T-cell (primary cell): ENCODE results near the gene PSAP. TPM values are rescaled to one million over a fixed set of nuclear protein-coding genes. Genes with fewer than 3 reads are reported as not detected.

Experiments used
- ATAC-seq, 4 experiments: fragments of 200-7000 bp in 3 of 4; fragments of 150-1000 bp in 1 of 4; cut with Tn5 transposase; replicated peaks in 1 of 4; 1 replicate in 3 of 4; 2 replicates in 1 of 4; pipeline ENCODE4 v1.10.0; 2021; ENCODE audit warnings: moderate library complexity in 3 of 4, mild to moderate bottlenecking in 2 of 4, moderate number of reproducible peaks in 1 of 4
- CTCF ChIA-PET, 2 donors: fragments of 300-600 bp; sonication (Branson Sonifier 250); formaldehyde crosslinking; loops; one replicate each; lab custom pipeline; 2022; ENCODE audit warnings: antibody characterized with exemption in 2 of 2; lab: Charles Lee
- POLR2A ChIA-PET, 2 donors: fragments of 300-600 bp; sonication (Branson Sonifier 250); formaldehyde crosslinking; loops; one replicate each; lab custom pipeline; 2022; ENCODE audit warnings: antibody characterized with exemption in 2 of 2; lab: Charles Lee
- DNase-seq, 35 experiments: peaks; one replicate each; pipeline versions ENCODE4 v3.0.0 to v3.0.0-alpha.2; 2013 to 2023
- H3K27ac ChIP-seq: one replicate; pipeline ENCODE4 v1.5.1; 2013; ENCODE audit warnings: low read length
- H3K27me3 ChIP-seq, 2 experiments: replicated peaks in 1 of 2; 1 replicate in 1 of 2; 2 replicates in 1 of 2; pipeline versions ENCODE4 v1.6.1 to v1.7.0; 2013; ENCODE audit warnings: low read length in 1 of 2, mixed read lengths in 1 of 2; ENCODE audit not compliant: control insufficient read depth in 2 of 2, insufficient read depth in 2 of 2; ENCODE audit errors: extremely low read depth in 1 of 2
- H3K36me3 ChIP-seq, 2 donors: 1 replicate in 1 of 2; 2 replicates in 1 of 2; pipeline versions ENCODE4 v1.6.1 to v1.7.0; 2013; ENCODE audit warnings: low read length in 1 of 2; ENCODE audit not compliant: control insufficient read depth in 2 of 2, insufficient read depth in 1 of 2; ENCODE audit errors: extremely low read depth in 1 of 2
- H3K4me1 ChIP-seq, 2 experiments: 1 replicate in 1 of 2; 2 replicates in 1 of 2; pipeline versions ENCODE4 v1.6.1 to v1.7.0; 2013; ENCODE audit warnings: low read length in 2 of 2, mixed read lengths in 1 of 2; ENCODE audit not compliant: insufficient read depth in 2 of 2, control insufficient read depth in 1 of 2; ENCODE audit errors: extremely low read depth in 1 of 2
- H3K4me3 ChIP-seq, 2 donors: 1 replicate in 1 of 2; 2 replicates in 1 of 2; pipeline versions ENCODE4 v1.5.1 to v1.7.0; 2013; ENCODE audit warnings: mild to moderate bottlenecking in 2 of 2, low read length in 1 of 2, moderate library complexity in 1 of 2; ENCODE audit not compliant: control insufficient read depth in 1 of 2; ENCODE audit errors: extremely low read depth in 1 of 2
- H3K9me3 ChIP-seq: 2 replicates; pipeline ENCODE4 v1.7.0; 2013
- H3K27ac Mint-ChIP-seq, 2 donors: one replicate each; pipeline ENCODE4 v1.8.0; 2020 to 2021; ENCODE audit warnings: mild to moderate bottlenecking in 2 of 2, mixed read lengths in 2 of 2
- H3K27me3 Mint-ChIP-seq, 2 donors: one replicate each; pipeline ENCODE4 v1.8.0; 2021 to 2022; ENCODE audit warnings: mixed read lengths in 2 of 2
- H3K36me3 Mint-ChIP-seq: one replicate; pipeline ENCODE4 v1.8.0; 2021; ENCODE audit warnings: mixed read lengths
- H3K4me1 Mint-ChIP-seq, 3 donors: one replicate each; pipeline ENCODE4 v1.8.0; 2020 to 2022; ENCODE audit warnings: mixed read lengths in 3 of 3, mild to moderate bottlenecking in 1 of 3
- H3K4me3 Mint-ChIP-seq, 3 donors: one replicate each; pipeline ENCODE4 v1.8.0; 2020 to 2022; ENCODE audit warnings: mild to moderate bottlenecking in 3 of 3, mixed read lengths in 3 of 3, moderate library complexity in 3 of 3
- H3K9me3 Mint-ChIP-seq, 3 donors: one replicate each; pipeline ENCODE4 v1.8.0; 2020 to 2022; ENCODE audit warnings: mixed read lengths in 3 of 3
- WGBS: methylation state at CpG from one replicate; pipeline ENCODE4 v1.1.5; 2013; ENCODE audit warnings: missing lambda C conversion rate; ENCODE audit not compliant: insufficient coverage; 5-methylcytosine and 5-hydroxymethylcytosine counted together
- total RNA-seq, 35 experiments: library from RNA in 6 of 35; stranded (reverse) in 6 of 35; fragments of 120-200 nt in 1 of 35; gene quantifications; one replicate each; pipeline versions ENCODE4 v1.2.1 to v1.2.4 and lab custom pipeline; 2013 to 2026

PSAP gene
- total RNA-seq, 5 donors from 2014 or later (not counting 1 experiment from before 2014, with no cell fraction given): 155 to 208 (median 190) TPM

- 81% methylated on average over 9 of the region's 18 CpGs for WGBS
- Histone ChIP-seq H3K36me3 (no peaks in the 10 kb centered on the region), H3K4me3 (no peak overlapping the region), H3K27me3 (no peaks in the 10 kb centered on the region), H3K4me1 (peaks cover 0 to 3% of the 10 kb centered on the region in 2 experiments), H3K27ac (no peak overlapping the region), H3K9me3 (no peaks in the 10 kb centered on the region)
- Mint-ChIP-seq H3K9me3 (no peaks in the 10 kb centered on the region), H3K4me1 (no peaks in the 10 kb centered on the region), H3K36me3 (peaks cover 4% of the 10 kb centered on the region), H3K27ac (no peak overlapping the region), H3K4me3 (no peak overlapping the region), H3K27me3 (no peaks in the 10 kb centered on the region)
- DNase-seq (no peak), ATAC-seq (no peak)
- ChIA-PET POLR2A (no interaction called here), CTCF (no interaction called here)
Measured at GRCh38 chr10:71802715-71803488, 48.1 kb downstream of the PSAP start.

GRCh38 chr10:71802235-71802634 is 48.8 kb downstream of the PSAP start:
- H3K9me3 Mint-ChIP-seq: no peaks in the 10 kb centered on the region
- Histone ChIP-seq H3K4me1 (peaks cover 0 to 9% of the 10 kb centered on the region in 2 experiments), H3K9me3 (no peaks in the 10 kb centered on the region), H3K36me3 (no peaks in the 10 kb centered on the region), H3K4me3 (no peak overlapping the region), H3K27me3 (no peaks in the 10 kb centered on the region), H3K27ac (no peak overlapping the region)
- CTCF ChIA-PET: no interaction called here
- DNase-seq: no peak
- no peak overlapping the region for H3K27ac Mint-ChIP-seq
- 96% methylated on average over 6 of the region's 6 CpGs for WGBS
- no peak for ATAC-seq
- H3K4me1 Mint-ChIP-seq: peaks cover 5 to 6% (median 6%) of the 10 kb centered on the region in 3 donors
- peaks cover 4% of the 10 kb centered on the region for H3K36me3 Mint-ChIP-seq
- no peak overlapping the region for H3K4me3 Mint-ChIP-seq
- POLR2A ChIA-PET: no interaction called here
- no peaks in the 10 kb centered on the region for H3K27me3 Mint-ChIP-seq

- POLR2A ChIA-PET: no interaction called here
- WGBS: 76% methylated on average over 5 of the region's 9 CpGs
- H3K9me3 ChIP-seq: no peaks in the 10 kb centered on the region
- H3K4me1 Mint-ChIP-seq: peaks cover 10 to 14% (median 13%) of the 10 kb centered on the region in 3 donors
- peaks cover 6% of the 10 kb centered on the region for H3K36me3 Mint-ChIP-seq
- no peaks in the 10 kb centered on the region for H3K36me3 ChIP-seq
- H3K4me3 Mint-ChIP-seq: no peak overlapping the region
- no peaks in the 10 kb centered on the region for H3K9me3 Mint-ChIP-seq
- H3K27ac Mint-ChIP-seq: no peak overlapping the region
- H3K4me3 ChIP-seq: no peak overlapping the region
- CTCF ChIA-PET: no interaction called here
- ATAC-seq (no peak), DNase-seq (no peak)
- H3K27me3 Mint-ChIP-seq: no peaks in the 10 kb centered on the region
- H3K27ac ChIP-seq: no peak overlapping the region
- peaks cover 6 to 15% of the 10 kb centered on the region in 2 experiments for H3K4me1 ChIP-seq
- H3K27me3 ChIP-seq: no peaks in the 10 kb centered on the region
Measured at GRCh38 chr10:71801361-71801760, 49.7 kb downstream of the PSAP start.

GRCh38 chr10:71799608-71800453 is 51.2 kb downstream of the PSAP start:
- WGBS: 78% methylated on average over 2 of the region's 3 CpGs
- Mint-ChIP-seq H3K4me1 (peaks cover 10 to 15% (median 13%) of the 10 kb centered on the region in 3 donors), H3K27ac (no peak overlapping the region), H3K36me3 (peaks cover 6% of the 10 kb centered on the region), H3K27me3 (no peaks in the 10 kb centered on the region), H3K9me3 (no peaks in the 10 kb centered on the region), H3K4me3 (no peak overlapping the region)
- DNase-seq (no peak), ATAC-seq (no peak)
- Histone ChIP-seq H3K36me3 (peaks cover 0 to 3% of the 10 kb centered on the region in 2 donors), H3K4me3 (no peak overlapping the region), H3K27me3 (peaks cover 0 to 2% of the 10 kb centered on the region in 2 experiments), H3K9me3 (no peaks in the 10 kb centered on the region), H3K4me1 (peaks cover 6 to 15% of the 10 kb centered on the region in 2 experiments), H3K27ac (no peak overlapping the region)
- CTCF ChIA-PET: no interaction called here
- POLR2A ChIA-PET: no interaction called here

- DNase-seq (no peak), ATAC-seq (no peak)
- WGBS: 76% methylated on average over 8 of the region's 10 CpGs
- peaks cover 10 to 15% (median 13%) of the 10 kb centered on the region in 3 donors for H3K4me1 Mint-ChIP-seq
- H3K36me3 Mint-ChIP-seq: peaks cover 6% of the 10 kb centered on the region
- H3K4me3 Mint-ChIP-seq: no peak overlapping the region
- H3K27me3 Mint-ChIP-seq: no peaks in the 10 kb centered on the region
- Histone ChIP-seq H3K27ac (no peak overlapping the region), H3K4me3 (no peak overlapping the region), H3K36me3 (peaks cover 0 to 3% of the 10 kb centered on the region in 2 donors), H3K27me3 (peaks cover 0 to 2% of the 10 kb centered on the region in 2 experiments), H3K4me1 (peaks cover 6 to 15% of the 10 kb centered on the region in 2 experiments), H3K9me3 (no peaks in the 10 kb centered on the region)
- no peaks in the 10 kb centered on the region for H3K9me3 Mint-ChIP-seq
- ChIA-PET POLR2A (no interaction called here), CTCF (no interaction called here)
- no peak overlapping the region for H3K27ac Mint-ChIP-seq
Measured at GRCh38 chr10:71799112-71799511, 51.9 kb downstream of the PSAP start.

GRCh38 chr10:71798308-71798624 is 52.8 kb downstream of the PSAP start:
- Mint-ChIP-seq H3K9me3 (no peaks in the 10 kb centered on the region), H3K27me3 (no peaks in the 10 kb centered on the region), H3K4me3 (no peak overlapping the region), H3K27ac (no peak overlapping the region), H3K4me1 (peaks cover 10 to 15% (median 13%) of the 10 kb centered on the region in 3 donors), H3K36me3 (peaks cover 6% of the 10 kb centered on the region)
- CTCF ChIA-PET: no interaction called here
- H3K4me1 ChIP-seq: peaks cover 6 to 15% of the 10 kb centered on the region in 2 experiments
- H3K36me3 ChIP-seq: peaks cover 0 to 3% of the 10 kb centered on the region in 2 donors
- no peak overlapping the region for H3K4me3 ChIP-seq
- WGBS: 88% methylated on average over 6 of the region's 6 CpGs
- DNase-seq (no peak), ATAC-seq (no peak)
- H3K27me3 ChIP-seq: peaks cover 0 to 2% of the 10 kb centered on the region in 2 experiments
- POLR2A ChIA-PET: no interaction called here
- no peak overlapping the region for H3K27ac ChIP-seq
- no peaks in the 10 kb centered on the region for H3K9me3 ChIP-seq
